MG63 (cell line): ENCODE measurements around the gene CPOX. TPM values are rescaled to one million over a fixed set of nuclear protein-coding genes. Genes with fewer than 3 reads are reported as not detected.

ENCODE experiments used
- DNase-seq: peaks from one replicate; pipeline ENCODE4 v3.0.0-alpha.2; 2020
- H3K27me3 ChIP-seq: fragments of 250-450 bp; sonication (Bioruptor Pico); 2 replicates; pipeline ENCODE4 v1.5.1; 2020; ENCODE audit warnings: mild to moderate bottlenecking, moderate library complexity
- H3K36me3 ChIP-seq: fragments of 250-450 bp; sonication (Bioruptor Pico); 2 replicates; pipeline ENCODE4 v1.5.1; 2020; ENCODE audit warnings: mild to moderate bottlenecking, moderate library complexity
- H3K4me3 ChIP-seq: fragments of 250-450 bp; sonication (Bioruptor Pico); 2 replicates; pipeline ENCODE4 v1.5.1; 2020; ENCODE audit warnings: mild to moderate bottlenecking, moderate library complexity
- H3K9me3 ChIP-seq: fragments of 250-450 bp; sonication (Bioruptor Pico); 2 replicates; pipeline ENCODE4 v1.5.1; 2020; ENCODE audit warnings: mild to moderate bottlenecking, moderate library complexity
- total RNA-seq: library from RNA; depleted of rRNA; stranded (reverse); fragments of >200 nt; shearing (Covaris generic); gene quantifications from 2 replicates; pipeline ENCODE4 v1.2.3, GENCODE V29; 2014; ENCODE audit warnings: low replicate concordance

The CPOX gene
- total RNA-seq, 1 experiment from 2014 or later, result 43.7 TPM

DNA sequence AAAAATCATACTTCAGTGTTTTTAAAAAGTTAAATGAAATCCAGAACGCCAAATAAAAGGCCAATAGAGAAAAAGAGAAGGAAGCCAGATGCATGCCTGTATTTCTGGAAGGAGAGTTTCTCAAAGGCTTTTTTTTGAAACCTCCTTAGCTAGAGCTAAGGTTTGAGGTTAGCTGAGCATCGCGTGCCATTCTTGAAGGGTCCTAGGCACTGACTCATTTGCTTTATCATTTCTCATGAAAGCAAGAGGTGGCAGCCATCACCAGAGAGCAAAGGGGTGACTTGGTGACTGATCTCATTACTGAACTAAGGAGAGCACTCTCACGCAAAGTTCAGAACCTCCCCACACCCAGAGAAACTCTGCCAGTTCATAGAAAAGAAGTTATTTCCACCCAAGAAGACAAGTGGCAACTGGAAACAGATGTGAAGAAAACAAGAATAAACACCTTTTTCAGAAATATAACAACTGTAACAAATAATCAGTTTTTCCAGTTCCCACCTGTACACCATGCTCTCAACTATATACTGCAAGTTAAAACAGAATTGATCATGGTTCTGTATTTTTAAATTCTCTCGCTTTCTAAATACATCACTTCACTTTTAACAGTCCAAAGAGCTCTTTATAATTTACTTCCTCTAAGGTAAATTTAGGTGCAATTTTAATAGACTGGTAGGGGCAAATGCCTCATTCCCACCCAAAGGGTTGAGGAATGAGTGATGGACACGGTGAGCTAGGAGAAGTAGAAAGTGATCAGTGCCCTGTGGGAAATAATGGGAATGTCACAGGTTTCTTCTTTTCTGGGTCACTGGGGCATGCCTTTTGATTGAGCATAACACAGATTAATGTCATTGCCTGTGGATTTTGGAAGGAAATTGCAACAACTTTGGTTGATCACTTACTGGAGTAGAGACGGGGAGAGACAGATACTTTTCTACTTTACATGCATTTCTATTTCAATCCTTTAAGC, 37.0 kb downstream of the CPOX start:
- Histone ChIP-seq H3K9me3 (no peaks in the 10 kb centered on the region), H3K4me3 (no peak overlapping the region), H3K27me3 (no peaks in the 10 kb centered on the region), H3K36me3 (no peaks in the 10 kb centered on the region)
- DNase-seq, result peak; percentile 32

DNA sequence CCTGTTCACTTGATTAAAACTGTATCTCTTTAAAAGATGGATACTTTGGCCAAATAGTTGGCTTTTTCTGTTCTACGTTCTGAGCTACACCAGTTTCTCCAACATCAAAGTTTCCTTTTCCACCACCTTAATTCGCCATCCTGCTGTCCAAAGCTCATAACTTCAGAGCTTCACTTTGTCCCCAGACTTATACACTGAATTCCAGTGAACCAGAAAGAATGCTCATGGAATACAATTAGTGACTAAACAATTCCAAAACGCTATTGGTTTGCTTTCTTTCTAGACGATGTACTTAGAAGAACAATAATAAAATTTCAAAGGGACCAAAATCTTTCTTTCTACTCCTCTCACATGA, 38.4 kb downstream of the CPOX start:
- H3K36me3 ChIP-seq, result no peaks in the 10 kb centered on the region
- no peaks in the 10 kb centered on the region for H3K9me3 ChIP-seq
- no peaks in the 10 kb centered on the region for H3K27me3 ChIP-seq
- DNase-seq, result no peak
- H3K4me3 ChIP-seq, result no peak overlapping the region

DNA sequence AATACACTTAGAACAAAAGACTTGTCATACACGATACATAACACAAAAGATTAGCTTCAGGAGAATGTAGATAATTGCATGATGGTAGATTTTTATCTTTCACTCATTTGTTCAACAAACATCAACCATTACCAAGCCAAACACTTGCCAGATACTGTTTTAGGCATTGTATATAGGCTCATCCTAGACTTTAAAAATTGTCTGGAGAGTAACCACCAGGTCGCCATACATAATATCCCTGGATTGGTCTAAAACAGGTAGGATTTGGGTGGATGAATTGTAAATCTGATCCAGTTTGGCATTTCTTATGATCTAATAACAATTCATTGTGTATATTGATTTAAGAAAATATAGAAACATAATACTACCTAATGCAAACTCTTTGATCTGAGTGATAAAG, 38.8 kb downstream of the CPOX start:
- no peaks in the 10 kb centered on the region for H3K27me3 ChIP-seq
- no peak for DNase-seq

DNA sequence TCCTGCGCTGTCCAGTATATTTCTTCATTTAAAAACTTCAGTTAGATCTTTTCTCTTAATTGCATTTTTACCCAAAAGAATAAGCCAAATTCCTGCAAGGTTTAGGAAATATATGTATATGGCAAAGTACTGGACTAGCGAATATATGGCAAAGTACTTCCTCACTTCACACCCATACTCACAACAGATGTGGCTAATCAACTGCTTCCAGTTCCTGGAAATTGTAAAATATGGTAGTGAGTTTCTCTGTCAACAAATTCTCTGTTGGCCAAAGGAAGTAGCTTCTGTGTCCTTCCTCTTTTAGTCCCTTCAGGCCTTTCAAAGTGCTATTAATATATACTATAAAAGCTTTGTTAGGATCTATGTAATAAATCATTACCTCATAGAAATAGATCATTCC, 39.7 kb downstream of the CPOX start:
- no peak overlapping the region for H3K4me3 ChIP-seq
- H3K27me3 ChIP-seq, result no peaks in the 10 kb centered on the region
- no peaks in the 10 kb centered on the region for H3K36me3 ChIP-seq
- H3K9me3 ChIP-seq, result no peaks in the 10 kb centered on the region
- DNase-seq, result no peak

More for the DNA sequence above, 38.8 kb downstream of the CPOX start:
- Histone ChIP-seq H3K36me3 (no peaks in the 10 kb centered on the region), H3K4me3 (no peak overlapping the region), H3K9me3 (no peaks in the 10 kb centered on the region)

DNA sequence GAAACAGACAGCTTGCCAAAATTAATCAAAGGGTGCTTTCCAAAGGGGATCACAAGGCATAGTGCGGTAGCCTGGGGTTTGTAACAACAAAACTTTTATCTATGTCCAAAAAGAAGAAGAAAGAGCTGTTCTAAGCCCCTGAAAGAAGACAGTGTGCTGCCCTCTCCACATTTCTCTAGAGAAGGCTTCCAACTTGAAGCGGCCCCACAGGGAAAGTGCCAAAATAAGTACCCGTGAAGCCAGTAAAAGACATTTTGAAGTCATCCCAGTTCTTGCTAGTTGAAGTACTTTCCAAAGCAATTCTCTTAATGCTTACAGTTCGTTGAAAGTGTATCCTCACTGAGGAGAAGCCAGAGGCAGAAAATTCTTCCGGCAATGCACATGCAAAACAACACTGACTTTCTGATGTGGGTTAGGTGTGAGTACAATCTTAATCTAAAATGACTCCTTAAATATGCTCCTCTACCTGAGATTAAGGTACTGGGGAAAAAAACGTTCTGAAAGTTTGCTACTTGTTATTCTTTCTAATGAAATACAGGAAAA, 40.3 kb downstream of the CPOX start:
- DNase-seq, result no peak
- no peaks in the 10 kb centered on the region for H3K9me3 ChIP-seq

GRCh38 chr3:98552232-98553020, 41.0 kb downstream of the CPOX start:
- Histone ChIP-seq H3K27me3 (no peaks in the 10 kb centered on the region), H3K9me3 (no peaks in the 10 kb centered on the region), H3K36me3 (no peaks in the 10 kb centered on the region), H3K4me3 (no peak overlapping the region)
- DNase-seq, result no peak

More for the DNA sequence above, 40.3 kb downstream of the CPOX start:
- no peak overlapping the region for H3K4me3 ChIP-seq
- no peaks in the 10 kb centered on the region for H3K27me3 ChIP-seq
- no peaks in the 10 kb centered on the region for H3K36me3 ChIP-seq

DNA sequence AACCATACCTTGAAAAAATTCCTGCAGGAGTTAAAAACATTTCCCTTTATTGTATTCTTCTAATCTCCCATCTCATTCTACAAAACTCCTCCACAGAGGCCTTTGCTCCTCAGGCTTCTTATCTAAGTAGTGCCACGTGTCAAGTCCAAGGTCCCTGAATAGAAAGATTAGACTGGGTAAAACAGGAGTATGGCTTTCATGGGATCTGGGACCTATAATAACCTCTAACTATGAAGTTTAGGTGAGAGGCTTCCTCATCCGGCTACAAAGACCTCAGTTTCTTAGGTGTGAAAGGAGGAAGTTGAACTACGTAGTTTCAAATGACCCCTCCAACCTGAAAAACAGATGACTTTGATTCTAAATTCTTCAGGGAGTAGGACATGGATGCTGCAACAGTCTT, 41.7 kb downstream of the CPOX start:
- Histone ChIP-seq H3K27me3 (no peaks in the 10 kb centered on the region), H3K9me3 (no peaks in the 10 kb centered on the region), H3K4me3 (no peak overlapping the region), H3K36me3 (no peaks in the 10 kb centered on the region)
- no peak for DNase-seq

- H3K27me3 ChIP-seq, result no peaks in the 10 kb centered on the region
- DNase-seq, result no peak
- no peaks in the 10 kb centered on the region for H3K36me3 ChIP-seq
- H3K9me3 ChIP-seq, result no peaks in the 10 kb centered on the region
- H3K4me3 ChIP-seq, result no peak overlapping the region
These were observed 42.2 kb downstream of the CPOX start for GRCh38 chr3:98551236-98551635.

DNA sequence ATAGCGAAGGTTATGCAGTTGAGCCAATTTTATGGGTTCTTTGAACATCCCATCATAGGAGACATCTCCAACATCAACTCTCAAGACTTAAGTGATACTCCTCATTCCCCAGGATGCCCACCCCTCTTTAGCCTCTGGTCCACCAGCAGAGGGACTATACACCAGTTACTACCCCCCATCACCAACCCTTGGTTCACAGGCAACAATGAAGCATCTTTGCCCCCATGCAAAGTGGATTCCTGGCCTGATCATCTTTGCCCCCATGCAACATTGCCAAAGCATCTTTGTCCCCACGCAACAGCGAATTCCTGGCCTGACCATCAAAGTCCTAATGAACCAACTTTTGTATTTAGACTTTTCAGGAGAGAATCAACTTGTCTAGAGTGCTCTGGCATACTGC, 42.6 kb downstream of the CPOX start:
- H3K27me3 ChIP-seq, result no peaks in the 10 kb centered on the region

DNA sequence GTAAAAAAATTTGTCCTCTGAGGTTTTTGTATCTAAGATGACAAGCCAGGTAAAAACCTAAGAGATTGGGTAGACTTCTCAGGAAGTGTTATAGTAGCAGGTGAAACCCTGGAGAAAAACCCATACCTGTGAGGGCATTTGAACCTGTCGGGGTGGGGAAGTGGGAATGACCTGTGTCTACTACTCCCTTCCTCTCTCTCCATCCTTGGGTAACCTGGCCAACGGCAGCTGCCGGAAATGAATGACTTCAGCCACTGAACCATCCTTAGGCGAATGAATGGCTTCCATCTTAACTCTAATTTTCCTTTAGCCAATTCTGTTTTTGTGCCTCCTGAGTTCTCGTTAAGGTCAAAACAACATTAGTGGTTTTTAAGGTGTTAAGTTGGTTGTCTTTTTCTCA, 44.9 kb downstream of the CPOX start:
- Histone ChIP-seq H3K27me3 (no peaks in the 10 kb centered on the region), H3K9me3 (no peaks in the 10 kb centered on the region), H3K36me3 (no peaks in the 10 kb centered on the region), H3K4me3 (no peak overlapping the region)
- DNase-seq, result no peak

More for the DNA sequence above, 42.6 kb downstream of the CPOX start:
- H3K36me3 ChIP-seq, result no peaks in the 10 kb centered on the region
- no peak overlapping the region for H3K4me3 ChIP-seq
- no peaks in the 10 kb centered on the region for H3K9me3 ChIP-seq
- no peak for DNase-seq

- Histone ChIP-seq H3K4me3 (no peak overlapping the region), H3K36me3 (no peaks in the 10 kb centered on the region), H3K9me3 (no peaks in the 10 kb centered on the region), H3K27me3 (no peaks in the 10 kb centered on the region)
- DNase-seq, result no peak
These were observed 47.5 kb downstream of the CPOX start for GRCh38 chr3:98545940-98546339.

GRCh38 chr3:98542623-98543022, 50.8 kb downstream of the CPOX start:
- DNase-seq, result no peak
- no peaks in the 10 kb centered on the region for H3K36me3 ChIP-seq
- H3K4me3 ChIP-seq, result no peak overlapping the region
- no peaks in the 10 kb centered on the region for H3K9me3 ChIP-seq
- no peaks in the 10 kb centered on the region for H3K27me3 ChIP-seq

DNA sequence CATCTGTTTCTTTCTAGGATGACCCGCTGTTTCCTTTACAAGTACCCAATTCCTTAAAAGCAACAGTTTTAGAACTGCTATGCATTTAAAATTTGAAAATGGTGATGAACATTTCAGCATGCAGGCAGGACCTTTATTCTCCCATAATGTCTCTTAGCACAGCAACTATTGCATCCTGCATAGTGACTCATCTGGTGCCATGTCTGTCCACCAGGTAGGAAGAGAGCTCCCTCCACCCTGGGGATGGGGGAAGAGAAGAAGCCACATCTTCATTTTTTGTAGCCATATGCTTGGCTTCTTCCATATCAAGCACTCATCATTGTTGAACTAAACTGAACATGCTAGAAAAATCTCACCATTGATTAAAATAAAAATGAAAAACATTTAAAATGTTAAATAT, 51.7 kb downstream of the CPOX start:
- Histone ChIP-seq H3K36me3 (no peaks in the 10 kb centered on the region), H3K4me3 (no peak overlapping the region), H3K27me3 (no peaks in the 10 kb centered on the region), H3K9me3 (no peaks in the 10 kb centered on the region)
- DNase-seq, result no peak

GRCh38 chr3:98540346-98540745, 53.1 kb downstream of the CPOX start:
- Histone ChIP-seq H3K4me3 (no peak overlapping the region), H3K27me3 (no peaks in the 10 kb centered on the region), H3K36me3 (no peaks in the 10 kb centered on the region), H3K9me3 (no peaks in the 10 kb centered on the region)
- no peak for DNase-seq

DNA sequence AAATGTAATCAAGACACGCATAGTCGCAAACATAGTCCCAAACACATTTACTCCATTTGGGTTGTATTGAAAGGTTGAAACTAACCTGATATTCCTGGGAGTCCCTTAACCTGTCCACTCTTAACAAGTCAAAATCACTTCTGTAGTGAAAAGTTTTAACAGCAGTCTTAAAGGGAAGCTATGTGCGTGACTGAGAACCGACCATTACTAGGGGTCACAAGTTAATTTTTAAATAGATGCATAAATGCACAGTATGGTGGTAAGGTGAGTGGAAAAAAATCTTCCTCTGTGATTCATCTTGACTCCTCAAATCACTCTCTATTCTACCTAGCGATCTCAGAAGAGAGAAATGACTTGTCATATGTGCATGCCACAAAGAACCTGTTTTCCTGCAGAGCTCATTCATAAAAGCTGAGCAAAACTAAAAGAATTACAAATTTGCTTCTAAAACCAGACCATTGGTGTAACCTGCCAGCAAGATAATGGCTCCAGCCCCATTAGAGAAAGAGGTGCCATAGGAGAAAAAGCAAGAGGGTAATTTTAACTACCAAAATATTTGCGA, 56.9 kb downstream of the CPOX start:
- H3K9me3 ChIP-seq, result no peaks in the 10 kb centered on the region
- no peaks in the 10 kb centered on the region for H3K36me3 ChIP-seq
- H3K27me3 ChIP-seq, result no peaks in the 10 kb centered on the region
- DNase-seq, result no peak
- no peak overlapping the region for H3K4me3 ChIP-seq

DNA sequence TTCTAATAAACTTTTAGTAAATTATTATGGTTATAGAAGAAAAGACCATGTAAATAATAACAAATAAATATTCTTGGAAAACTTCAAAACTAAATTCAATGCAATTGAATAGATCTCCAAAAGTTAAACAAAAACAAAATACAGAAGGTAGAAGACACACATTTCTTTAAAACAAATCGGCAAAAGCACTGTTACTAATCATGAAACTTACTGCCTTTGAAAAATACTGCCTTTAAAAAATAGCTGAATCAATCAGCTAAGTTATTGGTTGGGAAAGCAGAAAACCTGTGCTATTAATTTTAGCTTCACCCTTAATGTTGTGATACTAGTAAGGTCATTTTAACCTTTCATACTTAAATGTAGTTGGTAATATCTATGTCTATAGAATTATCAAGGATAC, 58.7 kb downstream of the CPOX start:
- H3K4me3 ChIP-seq, result no peak overlapping the region
- DNase-seq, result no peak
- H3K27me3 ChIP-seq, result no peaks in the 10 kb centered on the region
- no peaks in the 10 kb centered on the region for H3K9me3 ChIP-seq
- H3K36me3 ChIP-seq, result no peaks in the 10 kb centered on the region

GRCh38 chr3:98534168-98534567, 59.2 kb downstream of the CPOX start:
- Histone ChIP-seq H3K9me3 (no peaks in the 10 kb centered on the region), H3K27me3 (no peaks in the 10 kb centered on the region), H3K36me3 (no peaks in the 10 kb centered on the region), H3K4me3 (no peak overlapping the region)
- no peak for DNase-seq
